ENCODE measurements around the gene LMTK3.
A peak's percentile ranks its signal among the peaks of the same experiment; 100 is the strongest.

LMTK3 gene

GRCh38 chr19:48445256-48445605 is 66.4 kb downstream of the LMTK3 start:
- DNase-seq: peak; percentile 79 to 91

GRCh38 chr19:48444936-48445200 is 66.8 kb downstream of the LMTK3 start:
- DNase-seq: no peak

- no peak for DNase-seq
Measured at GRCh38 chr19:48444129-48444935, 67.3 kb downstream of the LMTK3 start.

- DNase-seq: no peak
Measured at GRCh38 chr19:48443731-48444128, 67.9 kb downstream of the LMTK3 start.

- DNase-seq: no peak
Measured at GRCh38 chr19:48443256-48443655, 68.4 kb downstream of the LMTK3 start.

GRCh38 chr19:48442116-48443035 is 69.3 kb downstream of the LMTK3 start:
- DNase-seq: no peak

- DNase-seq: no peak
Measured at GRCh38 chr19:48441360-48442050, 70.1 kb downstream of the LMTK3 start.

GRCh38 chr19:48436586-48436985 is 75.0 kb downstream of the LMTK3 start:
- DNase-seq: no peak

Measured in NCI-H524 (cell line).